MCF 10A (cell line): ENCODE results near the gene TMEFF1. TPM values are rescaled to one million over a fixed set of nuclear protein-coding genes. Genes with fewer than 3 reads are reported as not detected.
A peak's percentile ranks its signal among the peaks of the same experiment; 100 is the strongest.
"Not testable (repeated sequence)": the region's sequence is repeated elsewhere in the genome, so short reads cannot be mapped to it uniquely, and the experiment has no call there.

ENCODE experiments used
- BruUV-seq: library from RNA; stranded (reverse); fragments of 400-500 nt; replicated peaks from 2 replicates; lab custom pipeline; 2021; lab: Mats Ljungman, UMichigan
- CTCF ChIA-PET: fragments of 300-600 bp; sonication (Branson Sonifier 250); formaldehyde crosslinking; extraction: SDS; loops from one replicate; lab custom pipeline; 2021; ENCODE audit warnings: antibody characterized with exemption, inconsistent platforms; lab: Yijun Ruan, JAX
- POLR2A ChIA-PET: fragments of 300-600, 350-650 bp; sonication (Branson Sonifier 250); formaldehyde crosslinking; extraction: SDS; loops from one replicate; lab custom pipeline; 2020; ENCODE audit warnings: antibody characterized with exemption, inconsistent platforms; lab: Yijun Ruan, JAX
- DNase-seq: peaks from one replicate; pipeline ENCODE4 v3.0.0-alpha.2; 2018; ENCODE audit not compliant: unreplicated experiment
- H3K27ac Mint-ChIP-seq: one replicate; pipeline ENCODE4 v1.8.0; 2022; ENCODE audit warnings: mild to moderate bottlenecking, low read depth, mixed read lengths; ENCODE audit not compliant: unreplicated experiment
- H3K27me3 Mint-ChIP-seq: one replicate; pipeline ENCODE4 v1.8.0; 2022; ENCODE audit warnings: mixed read lengths; ENCODE audit not compliant: insufficient read depth, unreplicated experiment
- H3K36me3 Mint-ChIP-seq: one replicate; pipeline ENCODE4 v1.8.0; 2022; ENCODE audit warnings: mild to moderate bottlenecking, moderate library complexity, mixed read lengths; ENCODE audit not compliant: insufficient read depth, unreplicated experiment
- H3K4me1 Mint-ChIP-seq: one replicate; pipeline ENCODE4 v1.8.0; 2022; ENCODE audit warnings: mixed read lengths; ENCODE audit not compliant: insufficient read depth, unreplicated experiment
- H3K4me3 Mint-ChIP-seq: one replicate; pipeline ENCODE4 v1.8.0; 2022; ENCODE audit warnings: mild to moderate bottlenecking, moderate library complexity, mixed read lengths; ENCODE audit not compliant: unreplicated experiment
- H3K9me3 Mint-ChIP-seq: one replicate; pipeline ENCODE4 v1.8.0; 2022; ENCODE audit warnings: mixed read lengths; ENCODE audit not compliant: unreplicated experiment
- CTCF ChIP-seq: fragments of 200-600 bp; IDR thresholded peaks from one replicate; pipeline ENCODE4 v1.8.0; 2022; ENCODE audit warnings: antibody characterized with exemption, mild to moderate bottlenecking; ENCODE audit not compliant: unreplicated experiment
- intact Hi-C: fragments of 100-400 bp; cut with micrococcal nuclease; formaldehyde crosslinking; loops from 2 replicates; pipeline ENCODE4 v1.14.1; 2022
- total RNA-seq: library from RNA; stranded (reverse); gene quantifications from 2 replicates; pipeline ENCODE4 v1.2.3, GENCODE V29; 2022

Gene TMEFF1
- total RNA-seq, 1 experiment from 2014 or later, result 0.28 TPM

DNA sequence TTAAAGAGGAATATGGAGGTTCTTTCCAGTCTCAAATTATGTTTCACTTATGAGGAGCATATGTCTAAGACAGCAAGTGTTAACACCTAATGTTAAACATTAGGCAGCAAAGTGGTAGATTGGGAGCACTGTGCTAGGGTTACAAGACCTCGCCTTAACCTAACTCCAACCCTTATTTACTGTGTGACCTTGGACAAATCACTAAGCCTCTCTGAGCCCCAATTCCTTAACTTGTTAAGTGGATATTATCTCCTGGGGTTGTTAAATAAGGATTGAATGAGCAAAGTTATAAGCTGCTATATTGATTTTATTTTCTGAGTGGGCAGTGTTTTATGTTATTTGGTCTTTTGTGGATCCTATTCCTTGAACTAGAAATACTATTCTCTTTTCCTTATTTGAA, 38.3 kb downstream of the TMEFF1 start:
- H3K27ac Mint-ChIP-seq, result no peak overlapping the region
- TF ChIP-seq CTCF, result no peak
- ChIA-PET POLR2A (no interaction called here), CTCF (no interaction called here)
- intact Hi-C loops, result no loop called here
- no peak for DNase-seq
- H3K9me3 Mint-ChIP-seq, result no peaks in the 10 kb centered on the region
- H3K4me3 Mint-ChIP-seq, result no peak overlapping the region
- no peaks in the 10 kb centered on the region for H3K36me3 Mint-ChIP-seq
- no TSS peak for BruUV-seq
- no peaks in the 10 kb centered on the region for H3K27me3 Mint-ChIP-seq
- H3K4me1 Mint-ChIP-seq, result no peaks in the 10 kb centered on the region

DNA sequence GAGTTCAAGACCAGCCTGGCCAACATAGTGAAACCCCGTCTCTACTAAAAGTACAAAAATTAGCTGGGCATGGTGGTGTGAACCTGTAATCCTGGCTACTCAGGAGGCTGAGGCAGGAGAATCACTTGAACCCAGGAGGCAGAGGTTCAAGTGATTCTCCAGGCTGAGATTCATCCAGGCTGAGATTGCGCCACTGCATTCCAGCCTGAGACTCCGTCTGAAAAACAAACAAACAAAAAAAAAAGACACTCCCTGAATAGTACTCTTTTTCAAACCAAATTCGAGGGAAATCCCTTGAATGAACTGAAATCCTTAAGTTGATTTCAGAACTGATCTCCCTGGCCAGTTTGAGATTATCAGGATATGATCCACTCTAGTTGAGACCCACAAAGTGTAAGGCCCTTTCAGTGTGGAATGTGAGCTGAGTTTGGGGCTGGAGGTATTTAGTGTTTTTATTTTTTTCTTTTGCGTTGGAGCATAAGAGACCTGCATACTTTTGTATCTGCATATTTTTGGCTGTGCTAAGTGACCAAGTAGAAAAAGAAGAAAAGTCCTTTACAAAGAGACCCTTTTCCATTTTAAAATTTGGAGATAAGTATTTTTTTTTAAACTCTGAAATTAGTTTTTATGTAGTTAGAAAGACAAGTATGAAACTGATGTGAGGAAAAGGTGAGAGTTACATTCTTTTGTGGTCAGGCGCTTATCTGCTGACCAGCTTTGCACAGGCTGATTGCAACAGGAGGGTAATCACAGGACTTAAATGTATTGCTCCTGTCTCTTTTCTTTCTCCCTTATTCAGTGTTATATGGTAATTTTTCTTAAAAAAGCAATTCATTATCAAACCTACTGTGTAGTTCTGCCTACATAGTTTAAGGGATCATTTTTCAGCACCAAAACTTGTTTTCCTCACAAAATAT, 42.9 kb downstream of the TMEFF1 start:
- H3K36me3 Mint-ChIP-seq, result no peaks in the 10 kb centered on the region
- TF ChIP-seq CTCF, result no peak
- ChIA-PET POLR2A (interaction anchor here (0.6 kb wide), 1 partner anchor 218 kb away, joined by 4 read pairs; no protein-coding TSS in a partner anchor), CTCF (interaction anchor here (0.7 kb wide), 1 partner anchor 20 kb away, joined by 3 read pairs; no protein-coding TSS in a partner anchor)
- H3K27me3 Mint-ChIP-seq, result no peaks in the 10 kb centered on the region
- no peaks in the 10 kb centered on the region for H3K4me1 Mint-ChIP-seq
- intact Hi-C loops, result no loop called here
- H3K27ac Mint-ChIP-seq, result no peak overlapping the region
- no peak overlapping the region for H3K4me3 Mint-ChIP-seq
- peak; percentile 38 for DNase-seq
- BruUV-seq, result no TSS peak
- H3K9me3 Mint-ChIP-seq, result no peaks in the 10 kb centered on the region

- no peak for DNase-seq
- intact Hi-C loops, result no loop called here
- TF ChIP-seq CTCF, result no peak
- BruUV-seq, result no TSS peak
- CTCF ChIA-PET, result interaction anchor here (1.0 kb wide), 1 partner anchor 69 kb away, joined by 3 read pairs; no protein-coding TSS in a partner anchor
- Mint-ChIP-seq H3K9me3 (no peaks in the 10 kb centered on the region), H3K27ac (no peak overlapping the region), H3K27me3 (no peaks in the 10 kb centered on the region), H3K36me3 (peaks cover 3% of the 10 kb centered on the region), H3K4me1 (no peaks in the 10 kb centered on the region), H3K4me3 (no peak overlapping the region)
- POLR2A ChIA-PET, result interaction anchor here (0.5 kb wide), 1 partner anchor 17 kb away, joined by 3 read pairs; no protein-coding TSS in a partner anchor
These were observed 48.3 kb downstream of the TMEFF1 start for GRCh38 chr9:100521282-100521681.

DNA sequence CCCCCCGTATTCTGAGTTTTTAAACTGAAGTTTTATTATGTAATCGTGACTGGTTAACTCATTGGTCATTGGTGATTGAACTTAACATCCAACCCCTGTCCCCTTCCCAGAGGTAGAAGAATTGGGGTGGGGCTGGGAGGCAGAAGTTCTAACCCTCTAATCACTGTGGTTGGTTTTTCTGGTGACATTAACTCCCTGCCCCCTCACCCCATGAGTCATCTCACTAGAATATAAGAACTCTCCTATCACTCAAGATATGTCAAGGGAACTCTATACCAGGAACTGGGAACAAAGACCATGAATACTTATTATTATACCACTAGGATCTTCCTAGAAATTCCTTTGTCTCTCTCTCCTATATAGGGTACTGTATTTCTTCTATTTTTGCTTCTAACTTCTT, 52.6 kb downstream of the TMEFF1 start:
- H3K9me3 Mint-ChIP-seq, result no peaks in the 10 kb centered on the region
- peak; percentile 1 for DNase-seq
- intact Hi-C loops, result no loop called here
- ChIA-PET CTCF (interaction anchor here (1.0 kb wide), 1 partner anchor 9 kb away, joined by 3 read pairs; no protein-coding TSS in a partner anchor), POLR2A (interaction anchor here (0.6 kb wide), 1 partner anchor 873 kb away, joined by 3 read pairs; the partner anchor contains the start of genes MRPL50 and ZNF189)
- no peak for TF ChIP-seq CTCF
- BruUV-seq, result no TSS peak
- H3K27ac Mint-ChIP-seq, result no peak overlapping the region
- no peaks in the 10 kb centered on the region for H3K27me3 Mint-ChIP-seq
- no peaks in the 10 kb centered on the region for H3K4me1 Mint-ChIP-seq
- H3K4me3 Mint-ChIP-seq, result no peak overlapping the region
- H3K36me3 Mint-ChIP-seq, result peaks cover 9% of the 10 kb centered on the region

- H3K27ac Mint-ChIP-seq, H3K27me3 Mint-ChIP-seq, intact Hi-C loops, H3K4me3 Mint-ChIP-seq, H3K9me3 Mint-ChIP-seq, POLR2A ChIA-PET, H3K36me3 Mint-ChIP-seq, BruUV-seq, DNase-seq, H3K4me1 Mint-ChIP-seq: not testable (repeated sequence)
- CTCF ChIA-PET, result interaction anchor here (0.7 to 1.6 kb wide), 2 partner anchors 15 to 41 kb away, joined by 3 to 6 read pairs; no protein-coding TSS in a partner anchor
These were observed 54.3 kb downstream of the TMEFF1 start for GRCh38 chr9:100527180-100527794.
